KG1 (cell line): ENCODE results near the gene SNX1.
"Not testable (repeated sequence)": the region's sequence is repeated elsewhere in the genome, so short reads cannot be mapped to it uniquely, and the experiment has no call there.

Source experiments
- DNase-seq: peaks from one replicate; lab custom pipeline; 2025; lab: John Stamatoyannopoulos, UW

SNX1 gene

GRCh38 chr15:64112904-64113303 lies 17.1 kb downstream of the SNX1 start:
- DNase-seq = no peak

- no peak for DNase-seq
These were observed 22.1 kb downstream of the SNX1 start for GRCh38 chr15:64117759-64118487.

GRCh38 chr15:64120322-64120721 lies 24.5 kb downstream of the SNX1 start:
- DNase-seq = not testable (repeated sequence)

GRCh38 chr15:64121614-64122013 lies 25.8 kb downstream of the SNX1 start:
- no peak for DNase-seq

GRCh38 chr15:64122444-64122843 lies 26.7 kb downstream of the SNX1 start:
- DNase-seq = no peak

- no peak for DNase-seq
These were observed 27.2 kb downstream of the SNX1 start for GRCh38 chr15:64122936-64123351.

GRCh38 chr15:64125978-64126377 lies 30.2 kb downstream of the SNX1 start:
- no peak for DNase-seq

GRCh38 chr15:64127521-64128270 lies 31.9 kb downstream of the SNX1 start:
- DNase-seq = no peak

- DNase-seq = no peak
These were observed 34.4 kb downstream of the SNX1 start for GRCh38 chr15:64130159-64130558.

GRCh38 chr15:64131547-64131946 lies 35.8 kb downstream of the SNX1 start:
- no peak for DNase-seq

GRCh38 chr15:64132217-64132616 lies 36.4 kb downstream of the SNX1 start:
- DNase-seq = no peak

- no peak for DNase-seq
These were observed 38.0 kb downstream of the SNX1 start for GRCh38 chr15:64133623-64134344.

GRCh38 chr15:64134345-64134829 lies 38.6 kb downstream of the SNX1 start:
- DNase-seq = no peak

- DNase-seq = no peak
These were observed 40.6 kb downstream of the SNX1 start for GRCh38 chr15:64136347-64136746.

GRCh38 chr15:64137226-64137833 lies 41.5 kb downstream of the SNX1 start:
- no peak for DNase-seq

GRCh38 chr15:64138331-64138941 lies 42.7 kb downstream of the SNX1 start:
- DNase-seq = no peak

- no peak for DNase-seq
These were observed 46.2 kb downstream of the SNX1 start for GRCh38 chr15:64141798-64142512.

- DNase-seq = no peak
These were observed 47.5 kb downstream of the SNX1 start for GRCh38 chr15:64143276-64143675.

GRCh38 chr15:64144192-64144564 lies 48.4 kb downstream of the SNX1 start:
- DNase-seq = no peak

GRCh38 chr15:64144565-64145281 lies 48.9 kb downstream of the SNX1 start:
- DNase-seq = no peak

GRCh38 chr15:64146041-64146440 lies 50.3 kb downstream of the SNX1 start:
- DNase-seq = no peak
